CD4-positive, alpha-beta T cell treated with Interleukin-10 for 1 hour (primary cell): Measurements from ENCODE around the gene RPS21.

ENCODE experiments used
- DNase-seq: peaks from one replicate; pipeline ENCODE4 v3.0.0-alpha.2; 2020

Gene RPS21

GRCh38 chr20:62354031-62354808, 32.7 kb upstream of the RPS21 start:
- DNase-seq: no peak

DNA sequence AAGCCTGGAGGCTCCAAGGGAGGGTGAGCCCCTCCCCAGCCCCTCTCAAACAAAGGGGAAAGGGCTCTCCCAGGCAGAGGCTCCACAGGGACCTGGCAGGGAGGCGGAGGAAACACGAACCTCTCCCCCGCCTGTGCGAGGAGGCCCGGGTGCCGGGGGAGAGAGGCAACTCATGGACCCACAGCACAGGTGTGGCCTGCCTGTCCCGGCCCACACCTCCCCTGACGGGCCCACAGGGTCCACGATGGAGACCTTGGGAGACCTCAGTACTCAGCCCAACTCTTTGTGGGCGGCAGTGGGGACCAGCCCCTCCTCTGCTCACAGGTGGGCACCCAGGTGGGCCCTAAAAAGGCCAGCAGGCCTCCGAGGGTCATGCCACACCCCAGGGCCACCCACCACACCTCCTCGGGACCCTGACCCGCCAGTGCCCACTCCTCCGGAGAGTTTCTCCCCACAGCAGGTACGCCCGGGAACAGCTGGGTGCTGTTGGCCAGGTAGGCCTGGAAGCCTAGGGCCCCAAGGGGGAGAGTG, 32.0 kb upstream of the RPS21 start:
- no peak for DNase-seq

DNA sequence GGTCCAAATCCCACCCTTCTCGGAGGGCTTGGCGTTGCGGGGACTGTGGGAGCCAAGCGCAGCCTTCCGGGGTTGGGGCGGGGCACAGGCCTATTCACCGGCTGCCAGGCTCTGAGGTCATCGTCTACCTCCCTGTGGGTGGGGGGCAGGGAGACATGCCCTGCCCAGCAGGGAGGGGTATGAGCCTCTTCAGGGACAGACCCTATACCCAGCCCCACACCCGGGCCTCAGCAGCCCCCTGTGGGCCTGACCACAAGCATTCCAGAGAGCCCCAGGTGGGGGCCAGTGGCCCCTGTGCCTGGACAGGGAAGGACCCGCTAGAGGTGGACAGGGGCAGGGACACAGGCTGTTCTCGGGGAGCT, 31.4 kb upstream of the RPS21 start:
- no peak for DNase-seq

DNA sequence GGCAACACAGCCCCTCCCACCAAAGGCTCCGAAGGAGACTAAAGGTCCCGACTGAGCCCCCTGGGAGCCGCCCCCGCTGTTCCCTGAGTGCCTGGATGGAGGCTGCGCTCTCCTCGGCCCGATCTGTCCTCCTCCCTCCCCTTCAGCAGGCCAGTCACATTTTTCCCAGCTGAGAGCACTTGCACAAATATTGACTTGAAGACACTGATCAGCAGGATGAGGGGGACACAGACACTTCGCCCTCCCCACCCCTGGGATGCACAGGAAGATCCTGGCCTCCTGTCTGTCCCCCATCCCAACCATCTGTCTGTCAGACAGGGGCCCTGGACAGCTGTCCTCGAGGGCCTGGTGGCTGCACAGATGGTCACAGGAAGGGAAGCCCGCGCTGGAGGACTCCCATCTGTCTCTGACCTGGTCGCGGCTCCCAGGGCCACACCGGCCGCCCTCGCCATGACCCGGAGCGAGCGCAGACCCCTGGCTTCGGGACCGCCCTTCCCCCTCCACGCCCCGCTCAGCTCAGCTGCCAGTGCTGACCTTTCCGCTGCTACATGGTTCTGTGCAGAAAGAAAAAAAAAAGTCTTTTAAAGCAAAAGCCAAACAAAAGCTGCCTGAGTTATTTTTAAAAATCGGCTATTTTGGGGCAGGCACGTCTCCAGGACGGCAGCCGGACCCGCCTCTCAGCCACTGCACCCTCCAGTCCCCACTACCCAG, 30.9 kb upstream of the RPS21 start:
- DNase-seq: no peak

DNA sequence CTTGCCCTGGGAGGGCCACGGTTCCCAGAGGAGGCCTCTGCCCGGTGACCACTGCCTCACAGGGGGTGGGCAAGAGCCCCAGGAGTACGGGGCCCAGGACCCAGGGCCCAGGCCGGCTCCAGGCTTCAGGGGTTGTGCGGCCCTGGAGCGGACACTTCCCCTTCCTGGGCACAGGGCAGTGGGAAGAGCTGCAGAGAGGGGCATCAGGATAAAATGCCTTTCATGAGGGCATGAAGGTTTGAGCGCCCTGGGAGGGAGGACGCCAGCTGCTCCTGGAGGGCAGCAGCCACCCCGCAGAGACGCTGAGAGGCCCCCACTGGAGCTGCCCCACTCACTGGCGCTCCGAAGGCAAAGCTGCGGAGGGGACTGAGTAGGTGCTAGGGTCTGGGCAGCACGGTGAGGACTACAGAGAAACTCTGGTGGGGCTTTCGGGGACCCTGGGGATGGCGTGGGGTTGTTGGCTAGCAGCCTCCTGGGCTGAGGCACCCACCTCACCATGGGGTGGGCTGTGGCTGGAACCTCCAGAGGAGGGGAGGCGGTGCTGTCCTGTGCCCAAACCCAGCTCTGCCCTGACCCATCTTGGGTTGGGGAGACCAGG, 30.2 kb upstream of the RPS21 start:
- DNase-seq: no peak

DNA sequence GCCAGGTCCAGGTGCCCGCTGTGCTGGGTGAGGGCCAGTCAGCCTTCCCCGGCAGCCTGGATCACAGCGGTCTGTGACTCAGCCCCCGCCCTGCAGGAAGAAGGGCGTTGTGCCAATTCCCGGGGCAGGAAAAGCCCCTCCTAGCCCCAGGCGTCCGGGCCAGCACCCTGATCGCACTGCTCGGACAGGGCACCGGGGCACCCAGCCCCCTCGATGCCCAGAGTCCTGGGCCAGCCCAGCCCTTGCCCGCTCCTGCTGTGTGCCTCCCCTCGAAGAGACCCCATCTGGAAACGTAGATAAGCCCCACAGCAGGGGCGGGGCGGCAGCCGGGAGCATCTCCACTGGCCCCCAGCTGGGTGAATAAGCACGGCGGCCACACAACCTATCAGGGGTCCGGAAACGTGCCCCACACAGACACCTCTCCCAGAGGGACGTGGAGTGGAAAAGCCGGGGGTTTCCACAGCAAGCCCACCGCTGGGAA, 29.7 kb upstream of the RPS21 start:
- no peak for DNase-seq

GRCh38 chr20:62357681-62358080, 29.2 kb upstream of the RPS21 start:
- no peak for DNase-seq

GRCh38 chr20:62358171-62359042, 28.5 kb upstream of the RPS21 start:
- no peak for DNase-seq

- no peak for DNase-seq
Measured at GRCh38 chr20:62359043-62359490, 27.8 kb upstream of the RPS21 start.

GRCh38 chr20:62359491-62360121, 27.3 kb upstream of the RPS21 start:
- no peak for DNase-seq

DNA sequence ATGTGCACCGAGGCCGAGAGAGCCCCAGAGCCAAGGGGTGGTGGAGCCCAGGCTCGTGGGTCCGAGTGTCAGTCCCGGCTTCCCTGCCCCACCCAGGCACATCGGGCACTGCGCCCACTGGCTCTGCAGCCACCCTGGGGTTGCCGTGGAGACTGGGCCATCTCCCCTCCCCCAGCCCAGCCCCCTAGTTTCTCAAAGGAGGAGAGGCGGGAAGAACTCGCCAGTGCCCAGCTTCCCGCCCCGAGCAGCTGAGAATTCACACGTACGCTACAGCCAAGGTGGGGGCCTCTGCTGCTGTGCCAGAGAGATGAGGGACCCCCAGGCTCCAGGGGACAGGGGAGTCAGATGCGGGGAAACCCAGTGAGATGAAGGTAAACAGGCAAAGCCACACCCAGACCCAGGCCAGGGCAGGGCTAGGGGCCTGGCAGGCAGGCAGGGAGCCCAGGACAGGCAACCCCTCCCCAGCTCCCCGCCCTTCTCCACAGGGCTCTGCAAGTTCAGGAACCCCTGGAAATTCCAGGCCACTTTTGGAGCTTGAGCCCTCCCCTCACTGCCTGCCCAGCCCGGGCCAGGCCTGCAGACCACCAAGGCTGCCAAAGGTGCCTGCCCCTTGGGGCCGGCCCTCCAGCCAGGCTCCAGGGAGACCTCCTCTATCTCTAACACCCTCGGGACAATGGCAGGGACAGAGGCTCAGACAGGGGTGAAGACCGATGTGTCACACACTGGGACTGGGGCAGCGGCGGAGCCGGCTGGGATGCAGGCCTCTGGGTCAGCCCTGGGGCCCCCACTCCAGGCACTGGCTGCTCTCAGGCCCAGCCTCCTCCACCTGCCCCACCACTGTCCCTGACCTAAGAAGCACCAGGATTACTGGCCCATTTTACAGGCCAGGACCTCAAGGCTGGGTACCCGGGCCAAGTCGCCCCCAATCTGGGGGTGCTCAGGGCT, 25.8 kb upstream of the RPS21 start:
- no peak for DNase-seq

DNA sequence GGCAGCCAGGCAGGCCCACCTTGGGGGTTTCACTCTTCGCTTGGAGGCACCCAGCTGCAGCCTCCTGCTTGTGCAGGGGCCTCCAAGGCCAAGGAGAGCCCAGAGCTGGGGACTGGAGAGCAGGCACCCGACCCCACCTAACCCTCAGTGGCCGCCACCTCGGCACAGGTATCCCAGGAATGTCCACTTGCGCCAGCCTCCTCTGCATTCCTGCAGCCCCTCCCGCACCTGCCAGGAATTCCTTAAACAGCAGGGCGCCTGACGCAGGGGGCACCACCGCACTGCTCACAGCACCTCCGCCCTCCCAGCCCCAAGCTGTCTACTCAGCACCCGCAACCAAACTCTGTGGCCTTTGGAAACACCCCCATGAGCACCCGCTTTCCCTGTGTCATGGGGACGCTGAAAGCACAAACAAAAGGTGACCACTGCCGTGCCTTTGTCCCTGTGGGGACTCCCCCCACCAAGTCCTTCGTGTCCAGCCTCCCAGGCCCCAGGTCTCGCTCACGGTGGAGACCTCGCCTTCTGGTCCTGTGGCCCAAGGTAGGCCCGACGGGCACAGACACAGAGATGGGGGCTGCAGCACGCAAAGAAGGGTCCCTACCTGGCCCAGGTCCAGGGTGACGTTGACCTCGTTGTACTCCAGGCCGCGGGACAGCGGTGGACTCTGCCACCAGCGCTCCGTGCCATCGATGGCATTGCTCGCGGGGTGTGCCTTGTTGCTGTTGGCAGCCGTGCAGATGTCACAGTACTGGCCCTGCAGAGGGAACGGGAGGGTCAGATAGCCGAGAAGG, 24.9 kb upstream of the RPS21 start:
- DNase-seq: no peak

- no peak for DNase-seq
Measured at GRCh38 chr20:62362590-62362940, 24.3 kb upstream of the RPS21 start.

GRCh38 chr20:62362991-62363919, 23.6 kb upstream of the RPS21 start:
- no peak for DNase-seq

DNA sequence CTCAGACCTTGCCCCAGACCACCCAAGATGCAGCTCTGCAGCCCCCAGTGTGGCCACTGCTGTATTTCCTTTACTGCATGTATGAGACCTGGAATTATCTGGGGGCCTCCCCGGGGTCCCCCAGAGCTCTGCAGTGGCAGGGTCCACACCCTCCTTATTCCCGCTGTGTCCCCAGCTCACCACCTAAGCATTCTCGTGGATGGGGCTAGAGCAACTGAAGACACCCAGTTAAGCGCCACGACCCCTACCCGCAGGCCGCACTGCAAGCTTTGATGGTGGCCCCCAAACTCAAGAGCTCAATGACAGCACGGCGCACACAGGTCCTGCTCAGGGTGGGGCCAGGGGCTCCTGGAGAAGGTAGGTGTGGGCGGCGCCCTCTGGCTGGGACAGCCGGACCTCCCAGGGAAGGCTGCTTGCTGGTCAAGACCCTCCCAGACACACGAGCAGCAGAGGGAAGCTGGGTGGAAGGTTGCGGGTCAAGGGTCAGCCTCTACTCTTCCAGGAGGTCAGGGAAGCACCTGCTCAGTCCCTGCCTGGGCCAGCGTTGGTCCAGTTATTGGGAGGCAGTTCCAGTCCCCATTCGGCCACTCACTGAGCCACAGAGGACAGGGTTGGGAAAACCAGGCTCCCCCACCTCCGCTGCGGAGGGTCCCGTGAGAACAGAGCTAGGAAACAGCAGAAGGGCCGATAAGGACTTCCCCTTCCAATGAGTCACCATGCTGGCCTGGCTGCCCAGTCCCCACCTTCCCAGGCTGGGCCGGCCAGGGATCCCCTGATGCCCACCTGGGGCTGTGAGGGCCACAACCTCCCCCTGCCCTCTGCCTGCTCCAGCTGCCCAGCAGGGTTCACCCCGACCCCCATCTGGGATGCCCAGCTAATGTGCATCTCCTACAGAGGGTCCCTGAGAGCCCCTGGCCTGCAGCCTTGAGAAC, 22.7 kb upstream of the RPS21 start:
- DNase-seq: no peak

- no peak for DNase-seq
Measured at GRCh38 chr20:62364911-62365736, 21.8 kb upstream of the RPS21 start.

GRCh38 chr20:62365814-62366369, 21.0 kb upstream of the RPS21 start:
- DNase-seq: no peak
